Testis (tissue), 3 donors: ENCODE measurements around the gene HSF5. TPM values are rescaled to one million over a fixed set of nuclear protein-coding genes. Genes with fewer than 3 reads are reported as not detected.

ENCODE experiments used
- DNase-seq: peaks from one replicate; pipeline ENCODE4 v3.0.0-alpha.2; 2019
- H3K27ac ChIP-seq, 2 donors: fragments of 200-600 bp; sonication (generic); one replicate each; pipeline ENCODE4 v1.5.1; 2019
- H3K27me3 ChIP-seq: fragments of 200-600 bp; sonication (generic); one replicate; pipeline ENCODE4 v1.5.1; 2019
- H3K36me3 ChIP-seq: fragments of 200-600 bp; sonication (generic); one replicate; pipeline ENCODE4 v1.5.1; 2017; ENCODE audit warnings: low read depth; ENCODE audit errors: missing control alignments
- H3K4me1 ChIP-seq: fragments of 200-600 bp; sonication (generic); one replicate; pipeline ENCODE4 v1.5.1; 2019
- H3K4me3 ChIP-seq, 2 donors: fragments of 200-600 bp; sonication (generic); one replicate each; pipeline ENCODE4 v1.5.1; 2017 to 2019
- H3K9me3 ChIP-seq: fragments of 200-600 bp; sonication (generic); one replicate; pipeline ENCODE4 v1.5.1; 2017
- CTCF ChIP-seq, 3 experiments: fragments of 450-650 bp in 2 of 3; fragments of 200-600 bp in 1 of 3; sonication (generic) in 1 of 3; IDR thresholded peaks; one replicate each; pipeline ENCODE4 v1.5.1; 2016 to 2019; ENCODE audit warnings: antibody characterized with exemption in 3 of 3, mild to moderate bottlenecking in 2 of 3, moderate library complexity in 1 of 3
- POLR2A ChIP-seq: fragments of 450-650 bp; IDR thresholded peaks from one replicate; pipeline ENCODE4 v1.6.1; 2017; ENCODE audit warnings: antibody characterized with exemption, mild to moderate bottlenecking, moderate library complexity
- WGBS, 2 donors: methylation state at CpG; one replicate each; pipeline ENCODE4 v1.1.5; 2018; 5-methylcytosine and 5-hydroxymethylcytosine counted together
- intact Hi-C: fragments of 100-400 bp; cut with DNase I; formaldehyde crosslinking; loops from one replicate; pipeline ENCODE4 v1.15.1; 2023; ENCODE audit warnings: low total_unique reads
- polyA plus RNA-seq: library from polyadenylated mRNA; stranded (reverse); fragments of 350-450 nt; fragmentation: Illumina TruSeq; extraction: RNeasy Lipid Tissue Mini Kit (QIAGEN cat#74804); gene quantifications from one replicate; pipeline ENCODE4 v1.2.3, GENCODE V29; 2014; ENCODE audit warnings: low read depth, low replicate concordance; ENCODE audit not compliant: insufficient read depth
- total RNA-seq, 2 donors: library from RNA; depleted of rRNA; stranded (reverse); fragments of >200 nt; gene quantifications; one replicate each; pipeline ENCODE4 v1.2.3, GENCODE V29; 2016

Gene HSF5
- total and polyA plus RNA-seq, 3 donors from 2014 or later: 40.0 to 119 (median 57.8) TPM

- DNase-seq: no peak
- TF ChIP-seq POLR2A: no peak
- TF ChIP-seq CTCF (IDR thresholded peaks at IDR 0.05): no peak
- WGBS, 2 donors: 59% methylated on average over 4 of the region's 4 CpGs
- H3K27me3 ChIP-seq: no peaks in the 10 kb centered on the region
- H3K9me3 ChIP-seq: no peaks in the 10 kb centered on the region
- intact Hi-C loops: no loop called here
- peaks cover 8% of the 10 kb centered on the region for H3K4me1 ChIP-seq
- no peaks in the 10 kb centered on the region for H3K36me3 ChIP-seq
- no peak overlapping the region for H3K27ac ChIP-seq
- H3K4me3 ChIP-seq: no peak overlapping the region
These were observed 92.0 kb downstream of the HSF5 start for GRCh38 chr17:58396173-58396572.

- Histone ChIP-seq H3K9me3 (no peaks in the 10 kb centered on the region), H3K27ac (no peak overlapping the region), H3K4me1 (peaks cover 8% of the 10 kb centered on the region), H3K4me3 (no peak overlapping the region), H3K36me3 (no peaks in the 10 kb centered on the region), H3K27me3 (no peaks in the 10 kb centered on the region)
- DNase-seq: no peak
- 84 to 89% methylated on average over 3 of the region's 3 CpGs for WGBS, 2 donors
- intact Hi-C loops: no loop called here
- no peak for TF ChIP-seq CTCF (IDR thresholded peaks at IDR 0.05)
- no peak for TF ChIP-seq POLR2A
These were observed 93.5 kb downstream of the HSF5 start for GRCh38 chr17:58394534-58395223.

- Histone ChIP-seq H3K27ac (no peak overlapping the region), H3K9me3 (no peaks in the 10 kb centered on the region), H3K4me3 (no peak overlapping the region), H3K36me3 (no peaks in the 10 kb centered on the region), H3K27me3 (no peaks in the 10 kb centered on the region), H3K4me1 (peaks cover 8% of the 10 kb centered on the region)
- DNase-seq: peak; percentile 70
- TF ChIP-seq CTCF (IDR thresholded peaks at IDR 0.05): no peak
- TF ChIP-seq POLR2A: no peak
- 32 to 48% methylated on average over 10 of the region's 10 CpGs for WGBS, 2 donors
- intact Hi-C loops: no loop called here
These were observed 96.8 kb downstream of the HSF5 start for GRCh38 chr17:58391302-58391984.

GRCh38 chr17:58390884-58391283 lies 97.3 kb downstream of the HSF5 start:
- H3K27me3 ChIP-seq: no peaks in the 10 kb centered on the region
- H3K36me3 ChIP-seq: no peaks in the 10 kb centered on the region
- no peaks in the 10 kb centered on the region for H3K9me3 ChIP-seq
- no peak overlapping the region for H3K4me3 ChIP-seq
- TF ChIP-seq POLR2A (no peak), CTCF (IDR thresholded peaks at IDR 0.05) (no peak)
- intact Hi-C loops: no loop called here
- no peak for DNase-seq
- no peak overlapping the region for H3K27ac ChIP-seq
- H3K4me1 ChIP-seq: peaks cover 8% of the 10 kb centered on the region
- 76 to 81% methylated on average over 2 of the region's 2 CpGs for WGBS, 2 donors
